HepG2 (cell line): Measurements from ENCODE around the gene C9orf78. TPM values are rescaled to one million over a fixed set of nuclear protein-coding genes. Genes with fewer than 3 reads are reported as not detected.

ENCODE experiments used
- ATAD3A ChIP-seq: sonication (generic); formaldehyde crosslinking; IDR thresholded peaks from 2 replicates; pipeline ENCODE4 v1.4.0; 2020; ENCODE audit warnings: missing genetic modification reagents
- DDIT3 ChIP-seq: sonication (generic); formaldehyde crosslinking; IDR thresholded peaks from 2 replicates; pipeline ENCODE4 v1.4.0; 2020; ENCODE audit warnings: mild to moderate bottlenecking, missing genetic modification reagents
- GZF1 ChIP-seq: sonication (generic); formaldehyde crosslinking; IDR thresholded peaks from 2 replicates; pipeline ENCODE4 v1.5.1; 2020; ENCODE audit warnings: mild to moderate bottlenecking, missing genetic modification reagents
- HNRNPH1 ChIP-seq: fragments of 200-400 bp; formaldehyde crosslinking; optimal IDR thresholded peaks from 2 replicates; pipeline ENCODE3; 2017; ENCODE audit warnings: mild to moderate bottlenecking, low read depth, low read length
- HNRNPLL ChIP-seq: fragments of 200-400 bp; formaldehyde crosslinking; IDR thresholded peaks from 2 replicates; pipeline ENCODE4 v1.6.1; 2017; ENCODE audit warnings: mild to moderate bottlenecking, low read depth, low read length; ENCODE audit not compliant: poor library complexity, severe bottlenecking
- IKZF4 ChIP-seq: sonication (generic); formaldehyde crosslinking; IDR thresholded peaks from 2 replicates; pipeline ENCODE4 v1.5.1; 2020; ENCODE audit warnings: borderline replicate concordance, mild to moderate bottlenecking, low read depth, missing genetic modification reagents; ENCODE audit errors: not compliant biosample characterization
- KAT7 ChIP-seq: IDR thresholded peaks from 2 replicates; pipeline ENCODE4 v1.6.1; 2018; ENCODE audit warnings: borderline replicate concordance, missing compliant biosample characterization
- KLF13 ChIP-seq: sonication (generic); formaldehyde crosslinking; IDR thresholded peaks from 2 replicates; pipeline ENCODE4 v1.4.0; 2020; ENCODE audit warnings: mild to moderate bottlenecking, missing genetic modification reagents
- MBD4 ChIP-seq: IDR thresholded peaks from 2 replicates; pipeline ENCODE4 v1.6.1; 2012; ENCODE audit warnings: low read length, inconsistent platforms, borderline replicate concordance
- MLLT10 ChIP-seq: sonication (generic); formaldehyde crosslinking; IDR thresholded peaks from 2 replicates; pipeline ENCODE4 v1.4.0; 2020; ENCODE audit warnings: missing genetic modification reagents
- RBM39 ChIP-seq: fragments of 200-400 bp; formaldehyde crosslinking; IDR thresholded peaks from one replicate; pipeline ENCODE4 v1.6.1; 2018; ENCODE audit warnings: antibody characterized with exemption, mild to moderate bottlenecking, low read depth, low read length; ENCODE audit not compliant: poor library complexity, severe bottlenecking
- SP4 ChIP-seq: sonication (generic); formaldehyde crosslinking; IDR thresholded peaks from 2 replicates; pipeline ENCODE4 v1.8.1; 2023; ENCODE audit warnings: mild to moderate bottlenecking, missing genetic modification reagents
- ZBTB25 ChIP-seq: IDR thresholded peaks from 2 replicates; pipeline ENCODE4 v1.6.1; 2018; ENCODE audit warnings: missing genetic modification reagents
- ZHX2 ChIP-seq, 2 experiments: sonication (generic) in 1 of 2; formaldehyde crosslinking in 1 of 2; IDR thresholded peaks; 2 replicates each; pipeline versions ENCODE4 v1.6.1 to v1.9.0; 2014 to 2022; ENCODE audit warnings: antibody characterized with exemption in 1 of 2, borderline replicate concordance in 1 of 2, inconsistent platforms in 1 of 2, low read depth in 1 of 2, missing genetic modification reagents in 1 of 2
- ZNF138 ChIP-seq: sonication (generic); formaldehyde crosslinking; IDR thresholded peaks from 2 replicates; pipeline ENCODE4 v1.5.0; 2020; ENCODE audit warnings: mild to moderate bottlenecking, low read depth, missing genetic modification reagents
- ZNF224 ChIP-seq: sonication (generic); formaldehyde crosslinking; IDR thresholded peaks from 2 replicates; pipeline ENCODE4 v1.5.0; 2020; ENCODE audit warnings: mild to moderate bottlenecking, missing genetic modification reagents
- ZNF451 ChIP-seq: sonication (generic); formaldehyde crosslinking; IDR thresholded peaks from 2 replicates; pipeline ENCODE4 v1.5.0; 2020; ENCODE audit warnings: mild to moderate bottlenecking, missing genetic modification reagents
- ZNF543 ChIP-seq: sonication (generic); formaldehyde crosslinking; IDR thresholded peaks from 2 replicates; pipeline ENCODE4 v1.4.0; 2020; ENCODE audit warnings: mild to moderate bottlenecking, missing genetic modification reagents
- ZNF557 ChIP-seq: sonication (generic); formaldehyde crosslinking; IDR thresholded peaks from 2 replicates; pipeline ENCODE4 v1.4.0; 2020; ENCODE audit warnings: missing genetic modification reagents
- ZNF577 ChIP-seq: sonication (generic); formaldehyde crosslinking; IDR thresholded peaks from 2 replicates; pipeline ENCODE4 v1.4.0; 2020; ENCODE audit warnings: mild to moderate bottlenecking, low read depth, missing genetic modification reagents, borderline replicate concordance
- ZNF746 ChIP-seq: sonication (generic); formaldehyde crosslinking; IDR thresholded peaks from 2 replicates; pipeline ENCODE4 v1.8.0; 2022; ENCODE audit warnings: mild to moderate bottlenecking, missing genetic modification reagents
- ZNF773 ChIP-seq: sonication (generic); formaldehyde crosslinking; IDR thresholded peaks from 2 replicates; pipeline ENCODE4 v1.4.0; 2020; ENCODE audit warnings: missing genetic modification reagents, borderline replicate concordance
- ZNF777 ChIP-seq: sonication (generic); formaldehyde crosslinking; IDR thresholded peaks from 2 replicates; pipeline ENCODE4 v1.4.0; 2020; ENCODE audit warnings: missing genetic modification reagents
- polyA plus RNA-seq, 8 experiments: library from polyadenylated mRNA; depleted of rRNA in 3 of 8; stranded (reverse) in 7 of 8; unstranded in 1 of 8; fragments of >200 nt; fragmentation: Illumina TruSeq in 4 of 8; extraction: Trizol in 4 of 8; gene quantifications; 2 replicates each; pipeline versions ENCODE4 v1.2.1 to v1.2.3, GENCODE V29; 2011 to 2016; ENCODE audit warnings: low read depth in 4 of 8, missing spikeins in 1 of 8, mixed read lengths in 1 of 8; ENCODE audit not compliant: insufficient read depth in 1 of 8
- total RNA-seq, 5 experiments: library from RNA; depleted of rRNA; stranded (reverse); fragments of >200 nt; fragmentation: Illumina TruSeq; extraction: Trizol; gene quantifications; 2 replicates each; pipeline ENCODE4 v1.2.3, GENCODE V29; 2016; ENCODE audit warnings: low read depth in 1 of 5

The C9orf78 gene
- total and polyA plus RNA-seq, 2 of the 13 experiments (the other 11 are each of a cell fraction or from before 2014, with no cell fraction given), result 18.4 to 35.5 TPM

GRCh38 chr9:129802833-129803675 lies 32.0 kb downstream of the C9orf78 start, which contains the start of gene TOR1B (continued):
- TF ChIP-seq ZHX2 (IDR thresholded peaks at IDR 0.05; ENCODE audit: low read depth) (peak; percentile 91), ZHX2 (CRISPR knock-in tag; IDR thresholded peaks at IDR 0.05; ENCODE audit: borderline replicate concordance) (no peak), ZNF777 (CRISPR knock-in tag) (peak; percentile 55), DDIT3 (CRISPR knock-in tag) (no peak), ZNF224 (CRISPR knock-in tag) (no peak), SP4 (peak; percentile 86), KLF13 (CRISPR knock-in tag) (no peak), ZNF138 (peak; percentile 39; the same call in 1 of the 2 replicates), ATAD3A (CRISPR knock-in tag) (no peak), IKZF4 (no peak), ZBTB25 (CRISPR knock-in tag) (no peak), ZNF577 (CRISPR knock-in tag) (no peak), RBM39 (no peak), ZNF451 (no peak), ZNF543 (CRISPR knock-in tag) (peak; percentile 70; the same call in 1 of the 2 replicates), HNRNPLL (peak; percentile 38), ZNF746 (CRISPR knock-in tag) (no peak), ZNF773 (CRISPR knock-in tag) (no peak), MLLT10 (CRISPR knock-in tag) (no peak), KAT7 (CRISPR knock-in tag) (peak; percentile 74; the same call in 1 of the 2 replicates), ZNF557 (CRISPR knock-in tag) (no peak), GZF1 (CRISPR knock-in tag) (no peak), MBD4 (no peak), HNRNPH1 (no peak)
